HEK293 (cell line): Measurements from ENCODE around the gene PBX2.
A peak's percentile ranks its signal among the peaks of the same experiment; 100 is the strongest.

Experiments
- REST ChIP-seq: fragments of 450-650 bp; formaldehyde crosslinking; IDR thresholded peaks from 2 replicates; pipeline ENCODE4 v1.5.1; 2016; ENCODE audit warnings: missing biosample characterization, missing genetic modification characterization
- SP3 ChIP-seq: fragments of 450-650 bp; formaldehyde crosslinking; IDR thresholded peaks from 2 replicates; pipeline ENCODE4 v1.5.1; 2016; ENCODE audit warnings: missing biosample characterization, missing genetic modification characterization
- ZBTB8A ChIP-seq: fragments of 450-650 bp; formaldehyde crosslinking; IDR thresholded peaks from 2 replicates; pipeline ENCODE4 v1.5.1; 2016; ENCODE audit warnings: missing biosample characterization, missing genetic modification characterization
- ZFP3 ChIP-seq: fragments of 450-650 bp; formaldehyde crosslinking; IDR thresholded peaks from 2 replicates; pipeline ENCODE4 v1.5.1; 2016; ENCODE audit warnings: low read depth, missing biosample characterization, missing genetic modification characterization
- ZFP37 ChIP-seq: fragments of 450-650 bp; formaldehyde crosslinking; IDR thresholded peaks from 2 replicates; pipeline ENCODE4 v1.5.1; 2016; ENCODE audit warnings: missing biosample characterization, missing genetic modification characterization
- ZNF121 ChIP-seq: fragments of 450-650 bp; formaldehyde crosslinking; IDR thresholded peaks from 2 replicates; pipeline ENCODE4 v1.5.1; 2016; ENCODE audit warnings: missing biosample characterization, missing genetic modification characterization
- ZNF138 ChIP-seq: fragments of 450-650 bp; formaldehyde crosslinking; IDR thresholded peaks from 2 replicates; pipeline ENCODE4 v1.5.1; 2016; ENCODE audit warnings: missing biosample characterization, missing genetic modification characterization, borderline replicate concordance
- ZNF146 ChIP-seq: fragments of 450-650 bp; formaldehyde crosslinking; IDR thresholded peaks from 2 replicates; pipeline ENCODE4 v1.5.1; 2016; ENCODE audit warnings: missing biosample characterization, missing genetic modification characterization
- ZNF19 ChIP-seq: fragments of 450-650 bp; formaldehyde crosslinking; IDR thresholded peaks from 2 replicates; pipeline ENCODE4; 2016; ENCODE audit warnings: missing biosample characterization, missing genetic modification characterization, low read depth
- ZNF292 ChIP-seq: fragments of 450-650 bp; formaldehyde crosslinking; IDR thresholded peaks from 2 replicates; pipeline ENCODE4 v1.5.1; 2016; ENCODE audit warnings: low read depth, missing biosample characterization, missing genetic modification characterization, borderline replicate concordance
- ZNF354C ChIP-seq: fragments of 450-650 bp; formaldehyde crosslinking; IDR thresholded peaks from 2 replicates; pipeline ENCODE4 v1.5.1; 2016; ENCODE audit warnings: missing biosample characterization, missing genetic modification characterization, low read depth, borderline replicate concordance
- ZNF394 ChIP-seq: fragments of 450-650 bp; formaldehyde crosslinking; IDR thresholded peaks from 2 replicates; pipeline ENCODE4 v1.5.1; 2016; ENCODE audit warnings: missing biosample characterization, missing genetic modification characterization, mild to moderate bottlenecking, moderate library complexity, borderline replicate concordance
- ZNF433 ChIP-seq: fragments of 450-650 bp; formaldehyde crosslinking; IDR thresholded peaks from 2 replicates; pipeline ENCODE4 v1.5.1; 2016; ENCODE audit warnings: missing biosample characterization, missing genetic modification characterization, low read depth
- ZNF510 ChIP-seq: fragments of 450-650 bp; formaldehyde crosslinking; IDR thresholded peaks from 2 replicates; pipeline ENCODE4 v1.5.1; 2018; ENCODE audit warnings: mild to moderate bottlenecking, missing genetic modification characterization, missing biosample characterization; ENCODE audit not compliant: insufficient replicate concordance
- ZNF518A ChIP-seq: fragments of 450-650 bp; formaldehyde crosslinking; conservative IDR thresholded peaks from 2 replicates; pipeline ENCODE4 v1.5.1; 2016; ENCODE audit warnings: low read depth, missing biosample characterization, missing genetic modification characterization
- ZNF555 ChIP-seq: fragments of 450-650 bp; formaldehyde crosslinking; conservative IDR thresholded peaks from 2 replicates; pipeline ENCODE4 v1.5.1; 2017; ENCODE audit warnings: missing biosample characterization, mild to moderate bottlenecking, missing genetic modification characterization, inconsistent platforms
- ZNF639 ChIP-seq: fragments of 450-650 bp; formaldehyde crosslinking; IDR thresholded peaks from 2 replicates; pipeline ENCODE4 v1.5.1; 2016; ENCODE audit warnings: missing biosample characterization, missing genetic modification characterization
- ZNF654 ChIP-seq: fragments of 450-650 bp; formaldehyde crosslinking; IDR thresholded peaks from 2 replicates; pipeline ENCODE4 v1.5.1; 2016; ENCODE audit warnings: low read depth, missing biosample characterization, missing genetic modification characterization
- ZNF791 ChIP-seq: fragments of 450-650 bp; formaldehyde crosslinking; IDR thresholded peaks from 2 replicates; pipeline ENCODE4 v1.5.1; 2016; ENCODE audit warnings: missing biosample characterization, missing genetic modification characterization
- ZXDB ChIP-seq: fragments of 450-650 bp; formaldehyde crosslinking; IDR thresholded peaks from 2 replicates; pipeline ENCODE4 v1.5.1; 2016; ENCODE audit warnings: missing biosample characterization, missing genetic modification characterization

PBX2 gene

GRCh38 chr6:32211432-32211831, 21.4 kb upstream of the PBX2 start (continued):
- peak; percentile 89 for TF ChIP-seq ZFP37 (tag by site-specific recombination)
- TF ChIP-seq ZNF639 (tag by site-specific recombination) = peak; percentile 57; the same call in 1 of the 2 replicates
- TF ChIP-seq ZNF654 (tag by site-specific recombination) = peak; percentile 57
- TF ChIP-seq ZXDB (tag by site-specific recombination) = peak; percentile 78
- 0 out of 2 replicates have a peak, but pooled peaks have one; percentile 64 for TF ChIP-seq ZNF19 (tag by site-specific recombination)
- TF ChIP-seq SP3 (tag by site-specific recombination) = peak; percentile 19; the same call in 1 of the 2 replicates
- peak; percentile 96; the same call in 1 of the 2 replicates for TF ChIP-seq ZNF138
- TF ChIP-seq ZNF510 = peak; percentile 73
- TF ChIP-seq ZNF121 (tag by site-specific recombination) = peak; percentile 35; the same call in 1 of the 2 replicates
- peak; percentile 97 for TF ChIP-seq ZNF518A (tag by site-specific recombination)
- TF ChIP-seq ZNF394 (tag by site-specific recombination) = peak; percentile 98
- 0 out of 2 replicates have a peak, but pooled peaks have one; percentile 72 for TF ChIP-seq ZNF354C (tag by site-specific recombination)
- TF ChIP-seq ZFP3 = 0 out of 2 replicates have a peak, but pooled peaks have one; percentile 23
- TF ChIP-seq ZNF292 (tag by site-specific recombination) = peak; percentile 82; the same call in 1 of the 2 replicates
- TF ChIP-seq ZBTB8A = peak; percentile 78
- peak; percentile 90 for TF ChIP-seq ZNF433
- peak; percentile 84; the same call in 1 of the 2 replicates for TF ChIP-seq ZNF791
- TF ChIP-seq ZNF146 (tag by site-specific recombination) = peak; percentile 8; the same call in 1 of the 2 replicates
- peak; percentile 93 for TF ChIP-seq ZNF555 (tag by site-specific recombination)
- peak; percentile 80 for TF ChIP-seq REST (tag by site-specific recombination)
